Keratinocyte (primary cell): ENCODE results near the gene TET2. TPM values are rescaled to one million over a fixed set of nuclear protein-coding genes. Genes with fewer than 3 reads are reported as not detected.

Experiments
- DNase-seq: peaks from one replicate; pipeline ENCODE4 v3.0.0-alpha.2; 2011; ENCODE audit warnings: low read depth, missing footprints, low spot score
- FAIRE-seq: peaks from 2 replicates; lab custom pipeline; 2011; peaks lifted over from hg19 to GRCh38; lab: Jason Lieb, UNC
- H2AFZ ChIP-seq: 2 replicates; pipeline ENCODE4 v1.6.0; 2012; ENCODE audit warnings: low read length, control low read depth, inconsistent platforms; ENCODE audit not compliant: control insufficient read depth
- H3K27ac ChIP-seq: 2 replicates; pipeline ENCODE4 v1.5.1; 2011; ENCODE audit warnings: low read length; ENCODE audit not compliant: control insufficient read depth, insufficient read depth
- H3K27me3 ChIP-seq: 3 replicates; pipeline ENCODE4 v1.6.0; 2011; ENCODE audit warnings: low read length; ENCODE audit not compliant: control insufficient read depth, insufficient read depth; ENCODE audit errors: extremely low read depth
- H3K36me3 ChIP-seq, 2 experiments: 2 replicates in 1 of 2; 3 replicates in 1 of 2; pipeline ENCODE4 v1.5.1; 2011; ENCODE audit warnings: low read length in 2 of 2, mild to moderate bottlenecking in 1 of 2; ENCODE audit not compliant: control insufficient read depth in 2 of 2, insufficient read depth in 2 of 2; ENCODE audit errors: extremely low read depth in 1 of 2
- H3K4me1 ChIP-seq: 3 replicates; pipeline ENCODE4 v1.5.1; 2011; ENCODE audit warnings: low read length; ENCODE audit not compliant: control insufficient read depth, insufficient read depth; ENCODE audit errors: extremely low read depth
- H3K4me2 ChIP-seq: 3 replicates; pipeline ENCODE4 v1.6.0; 2011; ENCODE audit warnings: low read depth, low read length; ENCODE audit not compliant: control insufficient read depth, insufficient read depth; ENCODE audit errors: extremely low read depth
- H3K4me3 ChIP-seq, 3 experiments: fragments of 200-600 bp in 1 of 3; sonication (generic) in 1 of 3; 2 replicates in 2 of 3; 3 replicates in 1 of 3; pipeline ENCODE4 v1.5.1; 2011 to 2016; ENCODE audit warnings: low read length in 3 of 3, mild to moderate bottlenecking in 3 of 3, control low read depth in 2 of 3, inconsistent platforms in 1 of 3, low read depth in 1 of 3, mixed read lengths in 1 of 3, mixed run types in 1 of 3, moderate library complexity in 1 of 3; ENCODE audit not compliant: control insufficient read depth in 2 of 3, insufficient read depth in 2 of 3; ENCODE audit errors: extremely low read depth in 1 of 3
- H3K79me2 ChIP-seq: 2 replicates; pipeline ENCODE4 v1.6.0; 2012; ENCODE audit warnings: low read length; ENCODE audit not compliant: control insufficient read depth, insufficient read depth
- H3K9ac ChIP-seq: 3 replicates; pipeline ENCODE4 v1.6.0; 2011; ENCODE audit warnings: low read length; ENCODE audit not compliant: control insufficient read depth, insufficient read depth; ENCODE audit errors: extremely low read depth
- H3K9me1 ChIP-seq: 3 replicates; pipeline ENCODE4 v1.6.0; 2011; ENCODE audit warnings: low read length; ENCODE audit not compliant: control insufficient read depth, insufficient read depth; ENCODE audit errors: extremely low read depth
- H3K9me3 ChIP-seq: 2 replicates; pipeline ENCODE4 v1.5.1; 2012; ENCODE audit warnings: low read depth, low read length; ENCODE audit not compliant: control insufficient read depth
- H4K20me1 ChIP-seq: 3 replicates; pipeline ENCODE4 v1.6.0; 2011; ENCODE audit warnings: low read length; ENCODE audit not compliant: control insufficient read depth, insufficient read depth; ENCODE audit errors: extremely low read depth
- CTCF ChIP-seq, 3 experiments: IDR thresholded peaks in 1 of 3; conservative IDR thresholded peaks in 1 of 3; optimal IDR thresholded peaks in 1 of 3; 2 replicates in 2 of 3; 3 replicates in 1 of 3; pipeline versions ENCODE3 to v1.5.1; 2011; ENCODE audit warnings: low read length in 3 of 3, mild to moderate bottlenecking in 3 of 3, moderate library complexity in 2 of 3, control low read depth in 1 of 3, inconsistent platforms in 1 of 3; ENCODE audit not compliant: insufficient read depth in 2 of 3; ENCODE audit errors: extremely low read depth in 1 of 3
- EZH2 ChIP-seq: IDR thresholded peaks from one replicate; pipeline ENCODE4 v1.6.1; 2012; ENCODE audit warnings: inconsistent platforms, mild to moderate bottlenecking, low read length, moderate library complexity
- dilution Hi-C: fragments of 300-500 bp; cut with MboI; formaldehyde crosslinking; loops from one replicate; pipeline ENCODE4 v1.7.0; 2020; ENCODE audit warnings: low sequenced_read_pairs; ENCODE audit not compliant: extremely low pct_ligation_motif_present
- polyA plus RNA-seq, 5 experiments: library from polyadenylated mRNA; depleted of rRNA in 3 of 5; stranded (reverse) in 3 of 5; stranded (forward) in 1 of 5; unstranded in 1 of 5; fragments of >200 nt; gene quantifications; 1 replicate in 1 of 5; 2 replicates in 3 of 5; 3 replicates in 1 of 5; pipeline versions ENCODE4 v1.2.1 to v1.2.3, GENCODE V29; 2011 to 2012; ENCODE audit warnings: missing spikeins in 2 of 5, low read depth in 1 of 5, low replicate concordance in 1 of 5

The TET2 gene
- polyA plus RNA-seq, 1 donor (not counting 4 experiments of a cell fraction or from before 2014, with no cell fraction given) = 9.6 TPM

- H2AFZ ChIP-seq = no peak overlapping the region
- TF ChIP-seq EZH2 = no peak
- TF ChIP-seq CTCF (optimal IDR thresholded peaks at IDR 0.05 in 1 of 3, IDR thresholded peaks at IDR 0.05 in 1 of 3, conservative IDR thresholded peaks at IDR 0.05 in 1 of 3; ENCODE audit: extremely low read depth in 1 of 3, insufficient read depth in 2 of 3, low read length in 3 of 3) = peak in 2 of 3 experiments; percentile 31 to 34
- H3K9ac ChIP-seq = no peak overlapping the region
- H3K9me1 ChIP-seq = no peaks in the 10 kb centered on the region
- FAIRE-seq (peak; percentile 41), DNase-seq (no peak)
- H3K4me1 ChIP-seq = no peaks in the 10 kb centered on the region
- H3K4me3 ChIP-seq = no peak overlapping the region
- dilution Hi-C loops = no loop called here
- no peak overlapping the region for H3K27ac ChIP-seq
- no peaks in the 10 kb centered on the region for H3K9me3 ChIP-seq
- H4K20me1 ChIP-seq = no peaks in the 10 kb centered on the region
- no peak overlapping the region for H3K4me2 ChIP-seq
- peaks cover 0 to 3% of the 10 kb centered on the region in 2 experiments for H3K36me3 ChIP-seq
- no peaks in the 10 kb centered on the region for H3K27me3 ChIP-seq
- H3K79me2 ChIP-seq = no peaks in the 10 kb centered on the region
These were observed 111.3 kb downstream of the TET2 start for GRCh38 chr4:105257817-105258495.

- Histone ChIP-seq H2AFZ (no peak overlapping the region), H3K4me2 (no peak overlapping the region), H3K27ac (no peak overlapping the region), H3K79me2 (no peaks in the 10 kb centered on the region), H3K9me1 (no peaks in the 10 kb centered on the region), H3K27me3 (no peaks in the 10 kb centered on the region), H3K9me3 (no peaks in the 10 kb centered on the region), H4K20me1 (no peaks in the 10 kb centered on the region), H3K4me1 (no peaks in the 10 kb centered on the region), H3K9ac (no peak overlapping the region), H3K36me3 (peaks cover 0 to 3% of the 10 kb centered on the region in 2 experiments), H3K4me3 (no peak overlapping the region)
- TF ChIP-seq CTCF (optimal IDR thresholded peaks at IDR 0.05 in 1 of 3, IDR thresholded peaks at IDR 0.05 in 1 of 3, conservative IDR thresholded peaks at IDR 0.05 in 1 of 3; ENCODE audit: extremely low read depth in 1 of 3, insufficient read depth in 2 of 3, low read length in 3 of 3) = no peak
- TF ChIP-seq EZH2 = no peak
- dilution Hi-C loops = no loop called here
- no peak for FAIRE-seq
- no peak for DNase-seq
These were observed 119.0 kb downstream of the TET2 start for GRCh38 chr4:105265689-105266088.
